ENCODE results near the gene GJC1. TPM values are rescaled to one million over a fixed set of nuclear protein-coding genes. Genes with fewer than 3 reads are reported as not detected.
A peak's percentile ranks its signal among the peaks of the same experiment; 100 is the strongest.

The GJC1 gene
- total RNA-seq, 1 experiment from 2014 or later, result 89.4 TPM

DNA sequence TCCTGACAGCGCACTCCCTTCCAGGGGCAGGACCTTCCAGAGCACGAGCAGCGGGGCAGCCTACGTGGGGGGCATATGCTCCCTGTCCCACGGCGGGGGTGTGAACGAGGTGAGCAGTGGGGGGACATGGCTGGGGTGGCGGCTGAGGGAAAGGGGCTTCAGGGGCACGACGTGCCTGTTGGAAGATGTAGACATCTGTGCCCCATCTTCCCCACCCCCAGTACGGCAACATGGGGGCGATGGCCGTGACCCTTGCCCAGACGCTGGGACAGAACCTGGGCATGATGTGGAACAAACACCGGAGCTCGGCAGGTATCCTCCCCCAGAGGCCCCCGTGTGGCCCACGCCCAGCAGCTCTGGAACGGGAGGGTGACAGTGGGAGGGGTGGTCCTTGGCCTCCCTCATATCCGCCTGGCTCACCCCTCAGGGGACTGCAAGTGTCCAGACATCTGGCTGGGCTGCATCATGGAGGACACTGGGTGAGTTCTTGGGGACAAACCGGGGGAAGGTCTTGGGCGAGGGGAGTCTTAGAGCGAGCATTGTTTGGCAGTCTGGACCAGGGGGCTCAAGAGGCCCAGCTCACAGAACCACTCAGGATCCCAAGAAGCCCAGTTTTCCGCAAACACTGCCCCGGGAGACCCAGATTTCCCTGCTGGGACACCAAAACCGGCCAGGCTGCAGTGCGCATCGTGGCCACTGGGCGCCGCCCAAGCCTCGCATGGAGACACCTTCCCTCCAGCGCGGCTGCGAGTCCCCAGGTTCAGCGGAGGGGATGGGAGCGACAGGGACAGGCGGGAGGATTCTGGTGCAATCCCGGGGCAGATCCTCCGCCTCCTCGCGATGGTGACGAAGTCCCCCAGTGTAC, 55.6 kb downstream of the GJC1 start:
- TF ChIP-seq TCF7L2 (IDR thresholded peaks at IDR 0.05; ENCODE audit: low read depth, low read length), result no peak
- TF ChIP-seq, protein P1, sequence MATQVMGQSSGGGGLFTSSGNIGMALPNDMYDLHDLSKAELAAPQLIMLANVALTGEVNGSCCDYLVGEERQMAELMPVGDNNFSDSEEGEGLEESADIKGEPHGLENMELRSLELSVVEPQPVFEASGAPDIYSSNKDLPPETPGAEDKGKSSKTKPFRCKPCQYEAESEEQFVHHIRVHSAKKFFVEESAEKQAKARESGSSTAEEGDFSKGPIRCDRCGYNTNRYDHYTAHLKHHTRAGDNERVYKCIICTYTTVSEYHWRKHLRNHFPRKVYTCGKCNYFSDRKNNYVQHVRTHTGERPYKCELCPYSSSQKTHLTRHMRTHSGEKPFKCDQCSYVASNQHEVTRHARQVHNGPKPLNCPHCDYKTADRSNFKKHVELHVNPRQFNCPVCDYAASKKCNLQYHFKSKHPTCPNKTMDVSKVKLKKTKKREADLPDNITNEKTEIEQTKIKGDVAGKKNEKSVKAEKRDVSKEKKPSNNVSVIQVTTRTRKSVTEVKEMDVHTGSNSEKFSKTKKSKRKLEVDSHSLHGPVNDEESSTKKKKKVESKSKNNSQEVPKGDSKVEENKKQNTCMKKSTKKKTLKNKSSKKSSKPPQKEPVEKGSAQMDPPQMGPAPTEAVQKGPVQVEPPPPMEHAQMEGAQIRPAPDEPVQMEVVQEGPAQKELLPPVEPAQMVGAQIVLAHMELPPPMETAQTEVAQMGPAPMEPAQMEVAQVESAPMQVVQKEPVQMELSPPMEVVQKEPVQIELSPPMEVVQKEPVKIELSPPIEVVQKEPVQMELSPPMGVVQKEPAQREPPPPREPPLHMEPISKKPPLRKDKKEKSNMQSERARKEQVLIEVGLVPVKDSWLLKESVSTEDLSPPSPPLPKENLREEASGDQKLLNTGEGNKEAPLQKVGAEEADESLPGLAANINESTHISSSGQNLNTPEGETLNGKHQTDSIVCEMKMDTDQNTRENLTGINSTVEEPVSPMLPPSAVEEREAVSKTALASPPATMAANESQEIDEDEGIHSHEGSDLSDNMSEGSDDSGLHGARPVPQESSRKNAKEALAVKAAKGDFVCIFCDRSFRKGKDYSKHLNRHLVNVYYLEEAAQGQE (IDR thresholded peaks at IDR 0.05; ENCODE audit: insufficient read depth in 1 of 2, low read depth in 2 of 2, low read length in 1 of 2), result 0 out of 4 replicates have a peak, but pooled peaks of 1 of the 2 experiments have one; percentile 46
- TF ChIP-seq, protein P2, sequence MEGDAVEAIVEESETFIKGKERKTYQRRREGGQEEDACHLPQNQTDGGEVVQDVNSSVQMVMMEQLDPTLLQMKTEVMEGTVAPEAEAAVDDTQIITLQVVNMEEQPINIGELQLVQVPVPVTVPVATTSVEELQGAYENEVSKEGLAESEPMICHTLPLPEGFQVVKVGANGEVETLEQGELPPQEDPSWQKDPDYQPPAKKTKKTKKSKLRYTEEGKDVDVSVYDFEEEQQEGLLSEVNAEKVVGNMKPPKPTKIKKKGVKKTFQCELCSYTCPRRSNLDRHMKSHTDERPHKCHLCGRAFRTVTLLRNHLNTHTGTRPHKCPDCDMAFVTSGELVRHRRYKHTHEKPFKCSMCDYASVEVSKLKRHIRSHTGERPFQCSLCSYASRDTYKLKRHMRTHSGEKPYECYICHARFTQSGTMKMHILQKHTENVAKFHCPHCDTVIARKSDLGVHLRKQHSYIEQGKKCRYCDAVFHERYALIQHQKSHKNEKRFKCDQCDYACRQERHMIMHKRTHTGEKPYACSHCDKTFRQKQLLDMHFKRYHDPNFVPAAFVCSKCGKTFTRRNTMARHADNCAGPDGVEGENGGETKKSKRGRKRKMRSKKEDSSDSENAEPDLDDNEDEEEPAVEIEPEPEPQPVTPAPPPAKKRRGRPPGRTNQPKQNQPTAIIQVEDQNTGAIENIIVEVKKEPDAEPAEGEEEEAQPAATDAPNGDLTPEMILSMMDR (IDR thresholded peaks at IDR 0.05), result peak; percentile 96
- peak overlapping the region; percentile 58 to 65 for H3K4me3 ChIP-seq (ENCODE audit: low read depth in 2 of 2, low read length in 2 of 2)
- ChIA-PET CTCF (no interaction called here), POLR2A (no interaction called here)
- DNase-seq (ENCODE audit: low read depth, low spot score) (no peak), ATAC-seq (peak; percentile 68)
- peaks cover 3% of the 10 kb centered on the region for H3K4me1 ChIP-seq (ENCODE audit: control insufficient read depth, insufficient read depth, low read length)
- no peaks in the 10 kb centered on the region for H3K27me3 ChIP-seq (ENCODE audit: control insufficient read depth, insufficient read depth, low read length)
- no peaks in the 10 kb centered on the region for H3K9me3 ChIP-seq (ENCODE audit: control insufficient read depth, insufficient read depth, low read depth, low read length)
- BruUV-seq (replicated peaks), result no TSS peak
- in situ Hi-C loops (cut with HindIII; ENCODE audit: low pct_unique_long_range_greater_than_20kb, low sequenced_read_pairs) (no loop called here), intact Hi-C loops (cut with micrococcal nuclease; ENCODE audit: unreplicated experiment) (loop anchor here (5.0 kb wide), 1 partner anchor 93 kb away; no protein-coding TSS in a partner anchor)
- no peak overlapping the region for H3K27ac ChIP-seq (ENCODE audit: low read length)
- H3K36me3 ChIP-seq (ENCODE audit: control insufficient read depth, insufficient read depth, low read length), result no peaks in the 10 kb centered on the region

DNA sequence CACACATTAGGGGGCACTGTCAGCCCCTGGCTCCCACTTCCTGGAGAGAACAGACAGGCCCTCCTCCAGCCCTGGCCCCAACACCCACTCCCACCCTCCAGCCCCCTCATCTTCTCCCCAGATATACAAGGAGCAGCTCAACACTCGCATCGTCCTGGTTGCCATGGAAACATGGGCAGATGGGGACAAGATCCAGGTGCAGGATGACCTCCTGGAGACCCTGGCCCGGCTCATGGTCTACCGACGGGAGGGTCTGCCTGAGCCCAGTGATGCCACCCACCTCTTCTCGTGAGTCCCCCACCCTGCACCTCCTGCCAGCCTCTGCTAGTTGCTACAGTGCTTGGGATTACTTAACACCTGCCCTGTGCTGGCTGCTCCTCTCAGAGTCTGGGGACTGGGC, 56.9 kb downstream of the GJC1 start:
- intact Hi-C loops (cut with micrococcal nuclease; ENCODE audit: unreplicated experiment), result no loop called here
- in situ Hi-C loops (cut with HindIII; ENCODE audit: low pct_unique_long_range_greater_than_20kb, low sequenced_read_pairs), result no loop called here
- H3K4me3 ChIP-seq (ENCODE audit: low read depth in 2 of 2, low read length in 2 of 2), result no peak overlapping the region

More for the DNA sequence above, 56.9 kb downstream of the GJC1 start:
- ChIA-PET POLR2A (no interaction called here), CTCF (no interaction called here)
- Histone ChIP-seq H3K36me3 (ENCODE audit: control insufficient read depth, insufficient read depth, low read length) (no peaks in the 10 kb centered on the region), H3K27me3 (ENCODE audit: control insufficient read depth, insufficient read depth, low read length) (no peaks in the 10 kb centered on the region), H3K4me1 (ENCODE audit: control insufficient read depth, insufficient read depth, low read length) (peaks cover 3% of the 10 kb centered on the region; the same call in 1 of the 2 replicates), H3K9me3 (ENCODE audit: control insufficient read depth, insufficient read depth, low read depth, low read length) (no peaks in the 10 kb centered on the region), H3K27ac (ENCODE audit: low read length) (no peak overlapping the region)
- DNase-seq (ENCODE audit: low read depth, low spot score) (no peak), ATAC-seq (no peak)
- TF ChIP-seq TCF7L2 (IDR thresholded peaks at IDR 0.05; ENCODE audit: low read depth, low read length) (no peak), POLR2AphosphoS5 (IDR thresholded peaks at IDR 0.05; ENCODE audit: low read depth, low read length) (no peak), SIN3A (IDR thresholded peaks at IDR 0.05; ENCODE audit: borderline replicate concordance, insufficient read depth, low read depth, low read length) (no peak)
- TF ChIP-seq, protein P2 (IDR thresholded peaks at IDR 0.05), result no peak
- no TSS peak for BruUV-seq (replicated peaks)

Measured in Panc1 (cell line).